Duodenal mucosa (tissue), 2 donors: ENCODE results near the gene THUMPD2.
"Not testable (repeated sequence)": the region's sequence is repeated elsewhere in the genome, so short reads cannot be mapped to it uniquely, and the experiment has no call there.

Experiments
- H3K27ac ChIP-seq: one replicate; pipeline ENCODE4 v1.7.0; 2013; ENCODE audit warnings: low read depth, low read length
- H3K27me3 ChIP-seq, 2 donors: one replicate each; pipeline ENCODE4 v1.7.0; 2013; ENCODE audit warnings: low read length in 2 of 2, control low read depth in 1 of 2; ENCODE audit not compliant: insufficient read depth in 2 of 2, control insufficient read depth in 1 of 2
- H3K36me3 ChIP-seq, 2 donors: one replicate each; pipeline ENCODE4 v1.7.0; 2013; ENCODE audit warnings: low read length in 2 of 2, control low read depth in 1 of 2; ENCODE audit not compliant: insufficient read depth in 2 of 2, control insufficient read depth in 1 of 2
- H3K4me1 ChIP-seq, 2 donors: one replicate each; pipeline ENCODE4 v1.7.0; 2013; ENCODE audit warnings: low read length in 2 of 2, control low read depth in 1 of 2; ENCODE audit not compliant: insufficient read depth in 2 of 2, control insufficient read depth in 1 of 2
- H3K4me3 ChIP-seq, 2 donors: one replicate each; pipeline ENCODE4 v1.7.0; 2013; ENCODE audit warnings: low read length in 2 of 2, low read depth in 1 of 2
- H3K9ac ChIP-seq, 2 donors: one replicate each; pipeline ENCODE4 v1.7.0; 2013; ENCODE audit warnings: low read length in 2 of 2, low read depth in 1 of 2
- H3K9me3 ChIP-seq, 2 donors: one replicate each; pipeline ENCODE4 v1.7.0; 2013; ENCODE audit warnings: low read length in 2 of 2, control low read depth in 1 of 2; ENCODE audit not compliant: control insufficient read depth in 1 of 2

Gene THUMPD2

GRCh38 chr2:39733070-39733674, 45.9 kb downstream of the THUMPD2 start:
- Histone ChIP-seq H3K27ac (no peak overlapping the region), H3K4me1 (no peaks in the 10 kb centered on the region), H3K36me3 (peaks cover 21 to 39% of the 10 kb centered on the region in 2 donors)

GRCh38 chr2:39732482-39732881, 46.6 kb downstream of the THUMPD2 start:
- H3K36me3 ChIP-seq: peaks cover 21 to 36% of the 10 kb centered on the region in 2 donors
- no peak overlapping the region for H3K27ac ChIP-seq
- H3K27me3 ChIP-seq: no peaks in the 10 kb centered on the region
- no peaks in the 10 kb centered on the region for H3K9me3 ChIP-seq
- no peaks in the 10 kb centered on the region for H3K4me1 ChIP-seq
- no peak overlapping the region for H3K4me3 ChIP-seq
- no peak overlapping the region for H3K9ac ChIP-seq

More at GRCh38 chr2:39733070-39733674, 45.9 kb downstream of the THUMPD2 start:
- Histone ChIP-seq H3K27me3 (no peaks in the 10 kb centered on the region), H3K4me3 (no peak overlapping the region), H3K9me3 (no peaks in the 10 kb centered on the region), H3K9ac (no peak overlapping the region)

- H3K4me3 ChIP-seq: no peak overlapping the region
- no peak overlapping the region for H3K27ac ChIP-seq
- peaks cover 15 to 29% of the 10 kb centered on the region in 2 donors for H3K36me3 ChIP-seq
- no peaks in the 10 kb centered on the region for H3K9me3 ChIP-seq
- H3K9ac ChIP-seq: no peak overlapping the region
- no peaks in the 10 kb centered on the region for H3K27me3 ChIP-seq
- no peaks in the 10 kb centered on the region for H3K4me1 ChIP-seq
These were observed 47.5 kb downstream of the THUMPD2 start for GRCh38 chr2:39731546-39731945.

- Histone ChIP-seq H3K36me3 (peaks cover 12 to 23% of the 10 kb centered on the region in 2 donors), H3K27me3 (no peaks in the 10 kb centered on the region), H3K4me1 (no peaks in the 10 kb centered on the region), H3K4me3 (no peak overlapping the region), H3K9me3 (no peaks in the 10 kb centered on the region), H3K27ac (no peak overlapping the region), H3K9ac (no peak overlapping the region)
These were observed 48.3 kb downstream of the THUMPD2 start for GRCh38 chr2:39730685-39731302.

- H3K4me1 ChIP-seq: no peaks in the 10 kb centered on the region
- no peaks in the 10 kb centered on the region for H3K9me3 ChIP-seq
- H3K4me3 ChIP-seq: no peak overlapping the region
- no peaks in the 10 kb centered on the region for H3K27me3 ChIP-seq
- peaks cover 7 to 18% of the 10 kb centered on the region in 2 donors for H3K36me3 ChIP-seq
- no peak overlapping the region for H3K27ac ChIP-seq
- H3K9ac ChIP-seq: no peak overlapping the region
These were observed 48.8 kb downstream of the THUMPD2 start for GRCh38 chr2:39730276-39730675.

- no peak overlapping the region for H3K4me3 ChIP-seq
- peaks cover 7 to 10% of the 10 kb centered on the region in 2 donors for H3K36me3 ChIP-seq
- H3K4me1 ChIP-seq: no peaks in the 10 kb centered on the region
- H3K9ac ChIP-seq: no peak overlapping the region
- no peaks in the 10 kb centered on the region for H3K27me3 ChIP-seq
- no peak overlapping the region for H3K27ac ChIP-seq
- H3K9me3 ChIP-seq: no peaks in the 10 kb centered on the region
These were observed 50.1 kb downstream of the THUMPD2 start for GRCh38 chr2:39728941-39729351.

GRCh38 chr2:39728085-39728484, 51.0 kb downstream of the THUMPD2 start:
- H3K4me3 ChIP-seq, H3K27me3 ChIP-seq, H3K36me3 ChIP-seq, H3K9me3 ChIP-seq, H3K9ac ChIP-seq, H3K27ac ChIP-seq, H3K4me1 ChIP-seq: not testable (repeated sequence)

- Histone ChIP-seq H3K27ac (no peak overlapping the region), H3K36me3 (peaks cover 0 to 1% of the 10 kb centered on the region in 2 donors), H3K9ac (no peak overlapping the region), H3K27me3 (no peaks in the 10 kb centered on the region), H3K4me1 (no peaks in the 10 kb centered on the region), H3K4me3 (no peak overlapping the region), H3K9me3 (no peaks in the 10 kb centered on the region)
These were observed 53.7 kb downstream of the THUMPD2 start for GRCh38 chr2:39725401-39725800.

- Histone ChIP-seq H3K4me1 (no peaks in the 10 kb centered on the region), H3K36me3 (no peaks in the 10 kb centered on the region), H3K9ac (no peak overlapping the region), H3K9me3 (no peaks in the 10 kb centered on the region), H3K4me3 (no peak overlapping the region), H3K27ac (no peak overlapping the region), H3K27me3 (no peaks in the 10 kb centered on the region)
These were observed 54.3 kb downstream of the THUMPD2 start for GRCh38 chr2:39724828-39725144.

GRCh38 chr2:39723946-39724827, 54.9 kb downstream of the THUMPD2 start:
- Histone ChIP-seq H3K9me3 (no peaks in the 10 kb centered on the region), H3K27me3 (no peaks in the 10 kb centered on the region), H3K4me3 (no peak overlapping the region), H3K27ac (no peak overlapping the region), H3K9ac (no peak overlapping the region), H3K4me1 (no peaks in the 10 kb centered on the region), H3K36me3 (no peaks in the 10 kb centered on the region)
